GM19035 (cell line): ENCODE data around the gene MCHR1.

Experiments used
- ATAC-seq: cut with Tn5 transposase; IDR thresholded peaks from one replicate; pipeline ENCODE4 v1.9.1; 2021; ENCODE audit not compliant: unreplicated experiment

The MCHR1 gene

GRCh38 chr22:40723396-40723933 lies 44.2 kb downstream of the MCHR1 start:
- ATAC-seq: no peak

- ATAC-seq: no peak
Observed at GRCh38 chr22:40726514-40726913, 47.2 kb downstream of the MCHR1 start.

- ATAC-seq: no peak
Observed at GRCh38 chr22:40727070-40727963, 48.0 kb downstream of the MCHR1 start.

GRCh38 chr22:40727964-40728615 lies 48.8 kb downstream of the MCHR1 start:
- no peak for ATAC-seq

GRCh38 chr22:40728731-40729189 lies 49.5 kb downstream of the MCHR1 start:
- ATAC-seq: no peak

- no peak for ATAC-seq
Observed at GRCh38 chr22:40729284-40729683, 50.0 kb downstream of the MCHR1 start.
